ENCODE results near the gene SLC16A13.

Gene SLC16A13

GRCh38 chr17:7014261-7014994, 21.4 kb upstream of the SLC16A13 start:
- DNase-seq: peak; percentile 97 to 98

- peak; percentile 74 to 79 for DNase-seq
Measured at GRCh38 chr17:7014995-7015958, 20.5 kb upstream of the SLC16A13 start.

GRCh38 chr17:7016418-7016817, 19.4 kb upstream of the SLC16A13 start:
- DNase-seq: no peak

GRCh38 chr17:7016886-7017826, 18.7 kb upstream of the SLC16A13 start:
- DNase-seq: no peak

- DNase-seq: no peak
Measured at GRCh38 chr17:7017827-7018200, 18.0 kb upstream of the SLC16A13 start.

- DNase-seq: no peak
Measured at GRCh38 chr17:7018331-7018964, 17.4 kb upstream of the SLC16A13 start.

- no peak for DNase-seq
Measured at GRCh38 chr17:7019367-7019766, 16.4 kb upstream of the SLC16A13 start.

- no peak for DNase-seq
Measured at GRCh38 chr17:7019839-7020519, 15.8 kb upstream of the SLC16A13 start.

- DNase-seq: no peak
Measured at GRCh38 chr17:7020894-7021664, 14.7 kb upstream of the SLC16A13 start.

- DNase-seq: peak; percentile 75 to 78
Measured at GRCh38 chr17:7021993-7022778, 13.6 kb upstream of the SLC16A13 start.

GRCh38 chr17:7022781-7023571, 12.8 kb upstream of the SLC16A13 start, which contains the start of gene BCL6B:
Gene BCL6B (plus strand): TSS chr17:7023050. CDS start chr17:7023672, 622 bp downstream.
- DNase-seq: no peak

- DNase-seq: peak; percentile 89 to 93
Measured at GRCh38 chr17:7023576-7024401, 12.0 kb upstream of the SLC16A13 start.

- no peak for DNase-seq
Measured at GRCh38 chr17:7024402-7024785, 11.4 kb upstream of the SLC16A13 start.

GRCh38 chr17:7025245-7025644, 10.6 kb upstream of the SLC16A13 start:
- no peak for DNase-seq

GRCh38 chr17:7026471-7027115, 9.2 kb upstream of the SLC16A13 start:
- no peak for DNase-seq

GRCh38 chr17:7027335-7027734, 8.5 kb upstream of the SLC16A13 start:
- DNase-seq: no peak

GRCh38 chr17:7029096-7029495, 6.7 kb upstream of the SLC16A13 start:
- no peak for DNase-seq

GRCh38 chr17:7029659-7030058, 6.2 kb upstream of the SLC16A13 start:
- peak; percentile 55 to 57 for DNase-seq
